Subcutaneous adipose tissue (tissue), 4 donors: ENCODE measurements around the gene TRIM67. TPM values are rescaled to one million over a fixed set of nuclear protein-coding genes. Genes with fewer than 3 reads are reported as not detected.

Experiments
- total RNA-seq, 4 donors: library from RNA; depleted of rRNA; stranded (reverse); fragments of >200 nt; gene quantifications; one replicate each; pipeline ENCODE4 v1.1.0, GENCODE V29; 2016
- TF ChIP-seq, protein P1 (sequence below): fragments of 450-650 bp; IDR thresholded peaks from one replicate; pipeline ENCODE4 v1.5.1; 2016; ENCODE audit warnings: low read depth, mild to moderate bottlenecking, control low read depth, antibody characterized with exemption, moderate library complexity

The TRIM67 gene
- total RNA-seq, 4 donors from 2014 or later = under 0.01 to 1.3 (median 0.25) TPM

DNA sequence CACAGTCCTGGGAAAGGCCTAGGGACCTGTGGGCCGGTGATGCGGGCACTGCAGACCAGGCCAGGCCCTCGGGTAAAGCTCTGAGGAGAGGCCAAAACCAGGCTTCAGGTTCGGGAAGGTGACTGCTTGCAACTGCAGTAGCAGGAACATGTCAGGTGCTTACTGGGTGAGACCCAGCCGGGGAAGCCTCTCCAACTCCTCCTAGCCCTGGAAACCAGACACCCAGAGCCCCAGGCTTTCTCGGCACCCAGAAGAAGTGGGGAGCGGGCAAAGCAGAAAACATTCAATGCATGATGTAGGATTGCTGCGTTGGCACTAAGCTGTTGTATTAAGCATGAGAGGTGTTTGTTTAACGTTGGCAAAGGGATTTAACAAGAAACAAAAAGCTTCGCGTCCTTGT is 58.9 kb downstream of the TRIM67 start:
- TF ChIP-seq, protein P1, sequence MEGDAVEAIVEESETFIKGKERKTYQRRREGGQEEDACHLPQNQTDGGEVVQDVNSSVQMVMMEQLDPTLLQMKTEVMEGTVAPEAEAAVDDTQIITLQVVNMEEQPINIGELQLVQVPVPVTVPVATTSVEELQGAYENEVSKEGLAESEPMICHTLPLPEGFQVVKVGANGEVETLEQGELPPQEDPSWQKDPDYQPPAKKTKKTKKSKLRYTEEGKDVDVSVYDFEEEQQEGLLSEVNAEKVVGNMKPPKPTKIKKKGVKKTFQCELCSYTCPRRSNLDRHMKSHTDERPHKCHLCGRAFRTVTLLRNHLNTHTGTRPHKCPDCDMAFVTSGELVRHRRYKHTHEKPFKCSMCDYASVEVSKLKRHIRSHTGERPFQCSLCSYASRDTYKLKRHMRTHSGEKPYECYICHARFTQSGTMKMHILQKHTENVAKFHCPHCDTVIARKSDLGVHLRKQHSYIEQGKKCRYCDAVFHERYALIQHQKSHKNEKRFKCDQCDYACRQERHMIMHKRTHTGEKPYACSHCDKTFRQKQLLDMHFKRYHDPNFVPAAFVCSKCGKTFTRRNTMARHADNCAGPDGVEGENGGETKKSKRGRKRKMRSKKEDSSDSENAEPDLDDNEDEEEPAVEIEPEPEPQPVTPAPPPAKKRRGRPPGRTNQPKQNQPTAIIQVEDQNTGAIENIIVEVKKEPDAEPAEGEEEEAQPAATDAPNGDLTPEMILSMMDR = no peak

DNA sequence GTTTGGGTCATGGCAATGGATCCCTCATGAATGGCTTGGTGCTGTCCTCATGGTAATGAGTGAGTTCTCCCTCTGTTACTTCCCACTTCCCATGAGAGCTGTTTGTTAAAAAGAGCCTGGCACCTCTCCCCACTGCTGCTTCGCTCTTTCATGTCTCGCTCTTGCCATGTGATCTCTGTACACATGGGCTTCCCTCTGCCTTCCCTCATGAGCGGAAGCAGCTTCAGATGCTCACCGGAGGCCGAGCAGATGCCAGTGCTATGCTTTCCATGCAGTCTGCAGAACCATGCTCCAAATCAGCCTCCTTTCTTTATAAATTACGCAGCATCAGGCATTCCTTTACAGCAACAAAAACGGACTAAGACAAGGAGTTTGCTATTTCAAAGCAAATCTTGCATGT is 64.3 kb downstream of the TRIM67 start:
- TF ChIP-seq, protein P1 = no peak

DNA sequence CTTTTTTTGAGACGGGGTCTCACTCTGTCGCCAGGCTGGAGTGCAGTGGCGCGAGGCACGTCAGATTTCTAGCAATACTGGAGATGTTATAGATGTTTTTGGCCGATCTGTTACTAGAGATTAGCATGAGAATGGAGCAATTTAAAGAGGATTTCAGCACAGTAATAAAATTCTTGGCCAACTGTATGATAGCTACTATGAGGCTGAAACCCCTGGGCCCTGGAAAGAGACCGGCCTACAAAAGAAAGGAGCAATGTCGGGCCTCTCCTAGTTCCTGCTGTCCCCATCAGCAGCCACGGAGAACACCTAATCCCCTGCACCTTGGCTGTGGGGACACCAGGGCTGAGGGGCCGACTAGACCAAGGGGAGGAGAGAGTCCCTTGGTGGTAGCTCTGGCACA is 69.7 kb downstream of the TRIM67 start:
- TF ChIP-seq, protein P1 = no peak

DNA sequence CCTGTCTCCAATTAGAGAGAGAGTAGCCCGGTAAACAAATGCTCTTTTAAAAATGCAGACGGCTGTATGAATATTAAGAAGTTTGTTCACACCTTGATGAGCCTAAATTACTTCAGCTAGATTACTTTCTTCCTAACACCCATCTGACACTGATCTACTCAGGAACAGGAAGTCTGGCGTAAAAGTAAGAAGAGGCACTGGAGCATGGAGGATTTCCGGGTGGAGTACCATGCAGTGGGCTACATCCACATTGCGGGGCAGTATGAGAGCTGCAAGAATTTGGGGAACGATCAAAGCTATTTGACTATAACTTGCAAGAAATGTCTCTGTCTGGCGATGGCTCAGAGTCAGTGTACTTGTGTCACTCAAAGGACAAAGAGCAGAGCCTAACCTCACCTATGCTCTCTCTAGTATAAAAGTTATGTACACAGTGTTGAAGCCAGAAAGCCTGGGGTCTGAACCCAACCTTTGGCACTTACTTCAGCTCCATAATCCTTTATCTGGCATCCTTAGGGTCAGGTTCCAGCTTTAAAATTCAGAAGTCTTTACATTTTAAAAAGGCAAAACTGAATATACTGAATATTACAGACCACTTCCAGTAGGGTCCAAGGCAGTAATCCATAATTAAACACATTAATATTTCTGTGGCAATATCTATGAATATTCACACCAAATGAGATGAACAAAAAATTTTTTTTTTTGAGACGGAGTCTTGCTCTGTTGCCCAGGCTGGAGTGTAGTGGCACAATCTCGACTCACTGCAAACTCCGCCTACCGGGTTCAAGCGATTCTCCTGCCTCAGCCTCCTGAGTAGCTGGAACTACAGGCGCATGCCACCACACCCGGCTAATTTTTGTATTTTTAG is 71.2 kb downstream of the TRIM67 start:
- TF ChIP-seq, protein P1 = no peak

DNA sequence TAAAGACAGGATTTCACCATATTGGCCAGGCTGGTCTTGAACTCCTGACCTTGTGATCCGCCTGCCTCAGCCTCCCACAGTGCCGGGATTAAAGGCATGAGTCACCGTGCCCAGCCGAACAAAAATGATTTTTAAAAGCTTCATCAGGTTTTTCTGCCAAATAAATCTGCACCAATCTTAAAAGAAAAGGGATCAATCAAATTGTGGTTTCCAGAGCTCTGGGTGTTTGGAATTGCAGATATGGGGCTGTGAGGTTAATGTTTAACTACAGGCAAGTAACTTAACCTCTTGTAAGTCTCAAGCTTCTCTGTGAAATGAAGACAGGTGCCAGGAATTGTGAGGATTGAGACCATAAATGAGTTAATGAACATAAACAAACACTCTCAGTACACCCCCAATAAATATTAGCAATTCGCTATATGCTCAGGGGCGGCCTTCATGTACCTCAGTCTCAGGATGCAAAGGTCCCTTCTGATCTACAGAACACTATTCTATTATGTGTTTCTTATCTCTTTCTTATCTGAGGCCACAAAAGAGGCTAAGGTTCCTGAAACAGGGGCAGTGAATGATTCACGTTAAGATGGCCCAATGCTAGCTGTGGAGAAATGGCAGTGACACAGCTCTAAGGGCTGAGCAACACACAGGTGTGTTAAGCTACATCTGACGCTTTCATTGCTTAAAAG is 72.0 kb downstream of the TRIM67 start:
- TF ChIP-seq, protein P1 = no peak

DNA sequence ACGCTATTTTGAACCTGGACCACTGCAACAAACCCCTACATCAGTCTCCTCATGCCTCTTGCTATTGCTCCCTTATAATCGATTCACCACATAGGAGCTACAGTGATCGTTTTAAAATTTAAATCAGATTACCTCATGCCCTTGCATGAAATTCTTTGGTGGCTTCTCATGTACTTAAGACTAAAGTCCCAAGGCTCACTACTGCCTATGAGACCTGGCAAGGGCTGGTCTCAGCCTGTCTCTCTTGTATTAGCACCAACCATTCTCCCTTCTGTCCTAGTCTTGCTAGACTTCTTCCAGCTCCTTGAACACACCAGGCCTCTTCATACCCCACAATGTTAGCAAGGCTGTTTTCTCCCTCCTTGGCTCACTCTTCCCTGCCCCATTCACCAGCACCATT is 72.6 kb downstream of the TRIM67 start:
- TF ChIP-seq, protein P1 = no peak

DNA sequence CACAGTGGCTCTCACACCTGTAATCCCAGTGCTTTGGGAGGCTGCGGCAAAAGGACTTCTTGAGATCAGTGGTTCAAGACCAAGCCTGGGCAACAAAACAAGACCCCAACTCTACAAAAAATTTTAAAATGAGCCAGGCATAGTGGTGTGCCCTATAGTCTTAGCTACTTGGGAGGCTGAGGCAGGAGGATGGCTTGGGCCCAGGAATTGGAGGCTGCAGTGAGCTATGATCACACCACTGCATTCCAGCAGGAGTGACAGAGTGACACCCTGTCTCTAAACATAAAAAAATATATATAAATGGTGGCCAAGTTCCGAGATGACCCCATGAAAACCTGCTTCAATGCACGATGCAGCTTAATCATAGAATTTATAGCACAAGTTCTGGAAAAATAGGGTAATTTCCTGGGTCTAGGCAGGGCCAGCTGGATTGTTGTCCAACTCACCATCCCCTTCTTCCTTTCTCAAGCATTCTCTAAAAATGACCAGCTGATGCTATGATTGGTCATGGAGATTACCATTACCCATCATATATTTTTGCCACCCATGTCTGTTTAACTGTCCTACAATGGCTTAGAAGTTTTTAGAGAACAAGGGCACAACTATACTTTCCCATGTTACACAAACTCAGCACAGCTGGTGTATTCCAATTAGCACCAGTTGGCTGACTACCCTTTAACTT is 73.8 kb downstream of the TRIM67 start:
- TF ChIP-seq, protein P1 = no peak
